Activated T-cell treated with anti-CD3 and anti-CD28 coated beads, Interleukin-2, amount 50 U/mL, for 1 hour (primary cell): ENCODE results near the gene BTBD1.
"Not testable (repeated sequence)": the region's sequence is repeated elsewhere in the genome, so short reads cannot be mapped to it uniquely, and the experiment has no call there.

Experiments used
- DNase-seq: peaks from one replicate; pipeline ENCODE4 v3.0.0-alpha.2; 2020

Gene BTBD1

DNA sequence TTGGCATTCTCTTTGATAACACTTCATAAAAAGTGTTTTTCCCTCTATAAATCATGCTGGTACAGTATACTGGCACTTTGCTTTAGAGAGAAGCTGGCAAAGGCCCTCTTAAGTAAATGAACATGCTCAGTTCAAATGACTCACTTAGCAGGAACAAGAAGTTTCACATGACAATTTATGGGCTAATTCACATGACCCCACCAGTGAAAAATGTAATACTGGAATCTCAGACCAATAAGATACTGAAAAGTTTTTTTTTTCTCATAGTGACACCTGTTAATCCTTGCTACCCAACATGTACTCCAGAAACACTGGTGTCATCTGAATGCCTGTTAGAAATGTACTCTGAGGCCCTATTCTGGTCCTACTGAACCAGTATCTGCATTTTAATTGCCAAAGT is 13.9 kb downstream of the BTBD1 start:
- no peak for DNase-seq

DNA sequence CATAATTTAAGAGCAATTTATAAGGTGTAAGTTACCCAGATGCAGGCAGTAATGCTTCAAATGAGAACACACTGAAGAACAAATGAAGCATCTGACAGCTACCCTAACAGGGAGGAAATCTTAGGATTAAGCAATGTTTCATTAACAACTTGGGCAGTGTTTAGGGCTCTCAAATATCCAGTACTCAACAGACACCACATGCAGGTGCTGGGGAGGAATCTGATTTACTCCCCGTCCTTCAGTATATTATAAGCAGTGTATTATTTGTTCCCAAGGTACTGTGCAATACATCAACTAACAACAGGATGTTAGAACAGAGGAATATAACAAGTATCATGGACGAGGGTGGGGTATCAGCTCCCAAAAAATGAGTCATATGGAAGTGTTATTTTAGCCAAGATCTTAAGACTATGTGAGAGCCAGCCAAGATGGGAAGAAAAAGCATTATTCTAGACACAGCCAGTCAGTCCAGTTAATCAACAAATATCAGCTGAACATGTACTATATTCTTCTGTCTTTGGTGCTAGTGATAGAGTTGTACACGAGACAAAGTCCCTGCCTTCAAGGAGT is 20.4 kb downstream of the BTBD1 start:
- no peak for DNase-seq

DNA sequence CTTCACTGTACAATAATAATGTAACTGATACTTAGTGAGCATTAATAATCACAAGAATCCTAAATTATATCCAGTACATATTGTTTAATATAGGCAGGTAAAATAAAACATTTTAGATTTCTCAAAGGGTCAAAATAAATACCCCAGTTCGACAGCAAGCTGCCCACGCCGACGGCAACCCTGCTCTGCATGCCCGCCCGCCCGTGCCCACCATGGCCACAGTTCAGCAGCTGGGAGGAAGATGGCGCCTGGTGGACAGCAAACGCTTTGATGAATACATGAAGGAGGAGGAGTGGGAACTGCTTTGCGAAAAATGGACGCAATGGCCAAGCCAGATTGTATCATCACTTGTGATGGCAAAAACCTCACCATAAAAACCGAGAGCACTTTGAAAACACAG is 22.9 kb downstream of the BTBD1 start:
- DNase-seq = no peak

DNA sequence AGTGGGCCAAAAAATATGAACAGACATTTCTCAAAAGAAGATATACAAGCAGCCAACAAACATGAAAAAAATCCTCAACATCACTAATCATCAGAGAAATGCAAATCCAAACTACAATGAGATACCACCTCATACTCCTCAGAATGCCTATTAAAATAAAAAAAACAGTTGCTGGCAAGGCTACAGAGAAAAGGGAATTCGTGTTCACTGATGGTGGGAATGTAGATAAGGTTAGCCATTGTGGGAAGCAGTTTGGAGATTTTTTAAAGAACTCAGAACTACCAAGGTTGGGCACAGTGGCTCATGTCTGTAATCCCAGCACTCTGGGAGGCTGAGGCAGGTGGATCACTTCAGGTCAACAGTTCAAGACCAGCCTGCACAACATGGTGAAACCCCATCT is 27.8 kb downstream of the BTBD1 start:
- DNase-seq = no peak

DNA sequence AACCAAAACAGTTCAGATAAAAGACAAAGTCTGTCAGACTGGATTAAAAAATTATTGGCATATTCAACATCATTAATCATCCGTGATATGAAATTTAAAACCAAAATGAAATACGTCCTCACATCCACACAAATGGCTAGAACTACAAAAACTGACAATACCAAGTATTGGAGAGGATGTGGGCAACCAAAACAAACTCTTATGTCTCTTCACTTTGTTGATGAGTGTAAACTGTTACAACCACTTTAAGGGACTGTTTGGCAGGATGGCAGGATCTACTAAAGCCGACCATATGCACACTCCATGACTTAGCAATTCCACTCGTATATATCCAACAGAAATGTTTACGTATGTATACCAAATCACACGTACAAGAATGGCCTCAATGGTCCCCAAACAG is 30.8 kb downstream of the BTBD1 start:
- DNase-seq = no peak

DNA sequence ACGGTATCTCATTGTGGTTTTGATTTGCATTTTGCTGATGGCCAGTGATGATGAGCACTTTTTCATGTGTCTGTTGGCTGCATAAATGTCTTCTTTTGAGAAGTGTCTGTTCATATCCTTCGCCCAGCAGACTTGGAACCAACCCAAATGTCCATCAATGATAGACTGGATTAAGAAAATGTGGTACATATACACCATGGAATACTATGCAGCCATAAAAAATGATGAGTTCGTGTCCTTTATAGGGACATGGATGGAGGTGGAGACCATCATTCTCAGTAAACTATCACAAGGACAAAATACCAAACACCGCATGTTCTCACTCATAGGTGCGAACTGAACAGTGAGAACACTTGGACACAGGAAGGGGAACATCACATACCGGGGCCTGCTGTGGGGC is 35.8 kb downstream of the BTBD1 start:
- not testable (repeated sequence) for DNase-seq

DNA sequence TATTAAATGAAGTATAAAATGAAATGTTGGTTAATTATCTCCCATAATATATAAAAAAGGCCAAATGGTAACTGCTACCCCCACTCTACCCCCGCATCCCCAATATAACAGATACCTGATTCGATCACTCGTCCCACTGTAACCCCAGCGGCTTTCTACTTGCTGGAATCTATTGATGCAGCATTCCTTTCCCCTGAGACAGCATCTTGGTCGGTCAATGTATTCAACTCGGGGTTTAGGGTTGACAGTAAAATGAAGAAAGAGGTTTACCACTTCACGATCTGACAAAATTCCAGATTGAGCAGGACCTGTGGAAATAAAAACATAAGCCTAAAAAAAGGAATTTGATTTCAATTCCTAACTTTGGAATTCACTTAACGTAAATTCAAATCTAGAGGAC is 37.0 kb downstream of the BTBD1 start:
- DNase-seq = no peak

DNA sequence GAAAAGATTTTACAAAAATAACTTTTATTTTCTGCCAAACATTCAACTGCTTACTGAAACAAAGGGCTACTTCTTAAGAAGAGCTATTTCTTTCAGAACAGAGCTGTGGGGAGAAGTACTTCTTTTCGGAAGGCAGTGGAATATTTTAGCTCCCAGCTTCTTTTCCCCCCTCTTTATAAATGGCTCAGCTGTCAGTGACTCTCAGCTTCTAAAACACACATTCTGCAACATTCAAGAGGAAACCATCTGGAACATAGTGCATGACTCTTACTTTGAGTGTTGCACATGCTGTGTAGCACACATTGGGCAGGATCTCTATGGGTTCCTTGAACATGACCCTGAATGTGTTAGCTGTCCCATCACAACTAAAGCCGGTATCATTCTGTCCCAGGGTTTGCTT is 48.6 kb downstream of the BTBD1 start:
- DNase-seq = no peak

DNA sequence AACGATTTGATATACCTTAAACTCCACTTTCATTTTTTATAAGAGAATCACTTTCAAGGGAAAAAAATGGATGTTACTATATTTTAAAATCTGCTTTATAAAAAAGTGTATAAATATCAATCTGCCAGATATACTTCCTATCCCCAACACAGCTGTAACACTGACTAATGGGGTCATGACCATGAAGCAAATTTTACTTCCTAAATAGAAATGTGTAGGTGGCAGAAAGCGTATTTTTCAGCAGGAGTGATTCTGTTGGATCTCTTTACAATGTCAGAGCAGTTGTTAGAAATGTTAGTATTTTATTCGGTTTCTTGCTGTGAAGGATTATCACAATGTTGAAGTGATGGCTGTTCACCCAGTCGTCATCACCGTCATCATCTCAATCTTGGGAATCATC is 50.1 kb downstream of the BTBD1 start:
- no peak for DNase-seq

DNA sequence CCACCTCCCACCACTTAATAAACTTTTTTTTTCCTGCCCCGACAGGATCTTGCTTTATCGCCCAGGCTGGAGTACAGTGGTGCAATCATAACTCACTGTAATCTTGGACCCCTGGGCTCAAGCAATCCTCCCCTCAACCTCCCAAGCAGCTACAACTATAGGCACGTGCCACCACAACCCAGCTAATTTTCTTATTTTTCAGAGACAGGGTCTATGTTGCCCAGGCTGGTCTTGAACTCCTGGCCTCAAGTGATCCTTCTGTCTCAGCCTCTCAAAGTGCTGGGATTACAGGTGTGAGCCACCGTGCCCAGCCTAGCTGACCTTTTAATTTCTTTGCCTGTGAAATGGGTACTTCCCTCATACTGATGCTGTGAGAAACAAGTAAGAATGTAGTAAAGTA is 51.7 kb downstream of the BTBD1 start:
- DNase-seq = no peak

DNA sequence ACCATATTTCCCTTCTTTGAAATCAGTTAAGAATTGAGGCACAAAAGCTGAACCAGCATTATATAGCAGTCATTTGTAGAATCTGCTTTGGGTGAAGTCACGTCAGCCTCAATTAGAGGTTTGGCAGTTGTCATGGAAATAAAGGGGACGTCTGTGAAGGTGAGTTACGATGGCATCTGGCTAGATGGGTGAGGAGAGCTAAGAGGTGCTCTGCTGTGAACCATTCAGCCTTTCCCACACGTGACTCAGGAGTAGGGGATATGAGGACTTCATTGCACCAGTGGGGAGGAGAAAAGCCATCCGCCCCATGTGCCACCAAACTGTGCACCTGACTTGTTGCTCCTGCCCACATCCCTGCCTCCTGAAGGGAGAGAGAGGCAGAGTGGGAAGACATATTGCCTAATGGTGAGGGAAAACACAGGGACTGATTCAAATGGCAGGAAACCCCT is 52.8 kb downstream of the BTBD1 start:
- no peak for DNase-seq

DNA sequence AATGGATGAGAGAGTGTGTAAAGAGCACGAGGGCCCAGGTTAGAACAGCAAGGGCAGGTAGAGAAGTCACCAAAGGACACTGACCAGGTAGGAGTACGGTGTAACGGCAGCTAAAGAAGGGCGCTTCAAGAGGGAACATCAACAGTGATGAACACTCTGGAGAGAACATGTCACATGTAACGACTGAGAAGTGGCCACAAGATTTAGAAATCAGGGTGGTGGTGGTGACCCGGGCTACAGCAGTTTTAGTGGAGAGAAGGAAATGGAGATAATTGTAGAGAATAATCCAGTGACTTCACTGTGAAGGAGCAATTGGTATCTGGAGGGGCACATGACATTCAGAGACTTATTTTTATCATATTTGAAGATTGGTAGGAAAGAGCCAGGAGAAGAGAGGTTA is 54.4 kb downstream of the BTBD1 start:
- DNase-seq = no peak

DNA sequence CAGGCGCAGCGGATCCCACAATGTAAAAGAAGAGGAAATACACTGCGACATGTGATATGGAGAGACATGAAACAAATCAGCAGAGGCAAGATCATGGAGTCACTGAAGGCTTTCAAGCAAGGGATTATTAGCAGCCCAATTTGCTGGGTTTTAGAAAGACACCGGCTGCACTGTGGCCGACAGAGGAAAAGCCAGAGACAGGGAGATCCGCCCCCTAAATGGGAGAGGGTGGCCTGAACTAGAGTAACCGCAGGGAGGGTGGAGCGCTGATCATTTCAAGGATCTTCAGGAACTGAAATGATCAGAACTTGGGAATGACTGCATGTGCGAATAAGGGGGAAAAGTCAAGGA is 55.0 kb downstream of the BTBD1 start:
- DNase-seq = no peak

DNA sequence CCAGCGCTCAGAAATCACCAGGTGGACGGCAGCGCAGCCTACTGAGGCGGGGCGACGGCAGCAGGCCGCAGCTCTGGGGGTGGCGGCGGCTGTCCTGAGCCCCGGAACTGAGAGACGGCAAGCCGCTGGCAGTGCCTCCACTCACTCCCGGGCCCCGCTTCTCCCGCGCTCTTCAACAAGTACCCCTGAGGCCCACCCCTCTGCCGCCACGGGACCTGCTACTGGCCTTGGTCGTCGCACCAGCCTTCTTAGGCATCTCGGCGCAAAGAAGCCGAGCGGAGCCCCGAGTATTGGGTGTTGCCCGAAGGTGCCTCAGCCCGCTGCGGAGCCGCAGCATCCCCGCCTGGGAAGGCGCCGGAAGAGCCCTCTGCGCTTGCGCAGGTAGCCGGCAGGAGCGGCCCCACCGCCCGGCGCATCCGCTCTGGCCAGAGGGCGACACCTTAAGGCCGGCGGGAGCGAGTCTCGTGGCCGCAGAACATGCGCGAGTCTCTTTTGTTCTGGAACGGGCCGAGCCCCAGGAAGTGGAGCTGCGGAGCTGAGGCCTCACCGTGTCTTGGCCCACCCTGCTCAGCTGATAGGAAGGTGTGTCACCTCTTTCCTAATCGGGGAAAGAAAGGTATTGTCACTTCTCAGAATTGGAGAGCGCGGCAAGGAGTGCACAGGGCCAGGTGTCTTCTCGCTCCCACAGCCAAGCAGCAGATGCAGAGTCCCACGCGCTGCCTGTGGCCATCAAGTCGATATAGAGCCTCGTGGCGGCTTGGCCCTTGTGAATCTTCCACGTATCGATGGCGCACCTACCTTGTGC is 55.6 kb downstream of the BTBD1 start, which contains the start of gene C15orf40:
Gene C15orf40, minus strand, starts transcription at position 369 of the 805 bp plus-strand sequence. Its CDS starts 32 bp downstream, at position 337.
- peak; percentile 87 for DNase-seq

DNA sequence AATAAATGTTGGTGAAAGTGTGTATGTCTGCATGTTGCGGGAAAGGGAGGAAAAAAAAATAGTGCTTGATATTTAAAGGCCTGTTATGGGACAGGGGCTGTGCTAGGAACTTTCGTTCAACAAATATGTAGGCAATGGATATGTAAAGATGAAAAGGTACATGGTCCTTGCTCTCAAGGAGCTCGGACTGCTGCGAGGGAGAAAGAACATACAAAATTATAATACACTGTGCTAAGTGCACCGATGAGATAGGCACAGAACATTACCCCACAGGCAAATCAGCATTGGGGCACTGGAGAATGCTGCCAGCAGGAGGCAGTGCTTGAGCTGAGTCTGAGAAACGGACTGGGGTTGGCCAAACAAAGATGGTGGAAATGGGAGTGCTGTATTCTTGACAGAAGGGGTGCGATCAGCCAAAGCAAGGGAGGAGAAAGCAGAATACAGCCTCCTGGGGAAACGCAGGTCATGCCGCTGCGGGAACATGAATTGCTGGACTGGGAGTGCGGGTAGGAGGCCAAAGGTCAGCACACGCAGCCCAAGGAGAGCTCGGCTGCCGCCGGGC is 56.3 kb downstream of the BTBD1 start:
- peak; percentile 80 for DNase-seq

DNA sequence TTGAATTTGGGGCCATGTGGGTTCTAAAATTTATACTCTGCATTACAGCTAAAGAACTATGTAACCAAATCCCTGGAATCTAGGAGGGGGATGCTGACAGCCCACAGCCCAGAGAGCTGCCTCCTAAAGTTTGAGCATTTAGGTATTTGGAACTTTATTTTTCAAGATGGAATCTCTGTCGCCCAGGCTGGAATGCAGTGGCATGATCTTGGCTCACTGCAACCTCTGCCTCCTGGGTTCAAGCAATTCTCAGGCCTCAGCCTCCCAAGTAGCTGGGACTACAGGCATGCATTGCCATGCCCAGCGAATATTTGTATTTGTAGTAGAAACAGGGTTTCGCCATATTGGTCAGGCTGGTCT is 66.4 kb downstream of the BTBD1 start:
- not testable (repeated sequence) for DNase-seq

DNA sequence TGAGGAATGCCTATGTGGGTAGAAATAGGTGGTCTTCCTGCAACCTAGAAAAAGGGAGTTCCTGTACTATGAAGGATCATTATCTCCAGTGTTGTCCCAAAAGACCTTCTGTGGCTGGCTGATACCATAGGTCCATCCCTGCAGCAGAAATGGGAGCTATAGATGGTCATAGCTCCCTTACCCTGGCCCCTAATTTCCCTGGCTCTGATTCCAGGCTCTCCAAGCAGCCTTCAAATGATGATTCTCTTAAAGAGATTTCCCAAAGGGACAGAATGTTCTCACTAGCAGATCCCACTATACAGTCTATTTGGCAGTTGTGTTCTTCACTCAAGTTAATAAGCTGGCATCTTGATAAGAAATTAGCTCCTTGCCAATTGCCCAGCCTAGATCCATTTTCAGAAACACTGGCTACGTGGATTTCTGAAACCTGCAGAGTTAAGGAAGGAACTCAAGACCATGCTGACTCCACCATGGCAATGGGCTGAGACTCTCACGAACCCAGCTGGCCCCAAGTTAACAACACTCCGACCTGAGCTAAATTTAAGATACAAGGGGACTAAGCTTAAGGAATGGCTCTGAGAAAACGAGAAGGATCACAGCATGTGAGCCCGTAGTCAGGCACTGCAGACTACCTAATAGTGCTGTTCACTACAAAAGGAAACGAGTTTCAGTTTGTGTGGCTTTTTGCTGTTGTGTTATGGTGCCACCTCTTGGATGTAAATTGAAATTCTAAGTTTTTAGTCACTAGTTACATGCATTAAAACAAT is 67.0 kb downstream of the BTBD1 start:
- DNase-seq = peak; percentile 27

DNA sequence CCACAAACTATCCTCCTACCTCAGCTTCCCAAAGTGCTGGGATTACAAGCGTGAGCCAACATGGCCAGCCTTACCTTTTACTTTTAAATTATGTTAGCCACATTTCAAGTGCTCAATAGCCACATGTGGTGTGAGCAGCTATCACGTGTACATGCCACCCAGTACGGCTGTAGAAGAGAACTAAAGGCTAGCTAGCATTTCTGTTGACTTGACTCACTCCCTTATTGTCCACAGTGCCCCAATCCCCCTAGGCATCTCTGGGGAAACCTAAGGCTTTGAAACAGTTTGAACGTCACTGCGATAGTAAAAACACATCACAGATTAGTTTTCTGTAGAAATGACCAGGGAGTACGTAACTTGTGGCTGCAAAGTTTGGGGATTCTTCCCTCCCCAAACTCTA is 67.6 kb downstream of the BTBD1 start:
- DNase-seq = no peak

DNA sequence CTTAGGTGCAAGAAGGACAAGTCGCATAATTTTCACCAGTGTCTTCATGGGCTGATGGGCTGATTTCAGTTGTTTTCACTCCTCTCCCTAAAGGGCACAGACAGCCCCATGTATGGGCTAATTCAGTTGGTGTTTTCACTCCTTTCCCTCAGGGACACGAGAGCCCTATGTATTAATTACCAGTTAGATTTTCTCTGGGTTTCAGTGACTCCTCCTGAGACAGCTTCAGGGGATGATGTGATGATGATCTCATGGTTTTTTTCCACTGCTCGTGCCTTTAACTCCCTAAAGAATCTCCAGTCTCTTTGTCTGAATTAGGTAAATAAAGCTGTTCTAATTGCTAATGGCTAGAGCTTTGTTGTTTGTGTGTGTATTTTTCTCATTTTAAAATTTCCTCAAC is 71.1 kb downstream of the BTBD1 start:
- DNase-seq = no peak

DNA sequence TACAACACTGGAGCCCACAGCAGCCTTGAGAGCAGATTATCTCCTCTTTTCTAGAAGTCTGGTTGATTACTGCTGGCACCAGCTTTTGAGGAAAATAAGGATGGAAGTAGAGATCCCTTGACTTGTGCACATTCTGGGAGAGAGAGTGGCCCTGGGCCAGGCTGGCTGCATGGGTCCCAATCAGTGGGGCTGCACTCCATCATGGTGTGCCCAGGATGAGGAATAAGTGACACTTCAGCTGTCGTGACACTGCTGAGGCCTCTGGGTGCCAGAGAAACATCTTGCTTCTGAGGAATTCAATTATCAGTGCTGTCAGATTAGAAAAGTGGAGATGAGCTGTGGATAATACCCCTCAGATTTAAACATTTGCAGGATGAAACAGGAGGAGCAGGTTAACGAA is 72.0 kb downstream of the BTBD1 start:
- DNase-seq = no peak

DNA sequence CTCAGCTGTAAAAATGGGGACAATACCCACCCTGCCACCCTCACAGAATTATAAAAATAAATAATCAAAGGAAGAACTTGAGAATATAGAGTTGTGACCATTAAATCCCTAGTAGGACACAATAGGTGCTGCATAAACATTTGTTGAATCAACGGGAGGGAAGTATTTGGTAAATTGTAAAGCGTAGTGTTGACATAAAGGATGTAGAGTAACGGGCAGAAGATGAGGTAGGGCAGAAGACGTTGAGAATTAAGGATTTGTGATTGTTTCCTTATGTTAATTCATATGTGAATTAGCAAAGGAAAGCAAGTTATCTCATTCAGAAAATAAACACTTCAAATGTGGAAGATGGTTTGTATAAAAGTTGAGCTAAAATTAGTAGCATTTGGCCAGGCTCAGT is 73.9 kb downstream of the BTBD1 start:
- DNase-seq = no peak

DNA sequence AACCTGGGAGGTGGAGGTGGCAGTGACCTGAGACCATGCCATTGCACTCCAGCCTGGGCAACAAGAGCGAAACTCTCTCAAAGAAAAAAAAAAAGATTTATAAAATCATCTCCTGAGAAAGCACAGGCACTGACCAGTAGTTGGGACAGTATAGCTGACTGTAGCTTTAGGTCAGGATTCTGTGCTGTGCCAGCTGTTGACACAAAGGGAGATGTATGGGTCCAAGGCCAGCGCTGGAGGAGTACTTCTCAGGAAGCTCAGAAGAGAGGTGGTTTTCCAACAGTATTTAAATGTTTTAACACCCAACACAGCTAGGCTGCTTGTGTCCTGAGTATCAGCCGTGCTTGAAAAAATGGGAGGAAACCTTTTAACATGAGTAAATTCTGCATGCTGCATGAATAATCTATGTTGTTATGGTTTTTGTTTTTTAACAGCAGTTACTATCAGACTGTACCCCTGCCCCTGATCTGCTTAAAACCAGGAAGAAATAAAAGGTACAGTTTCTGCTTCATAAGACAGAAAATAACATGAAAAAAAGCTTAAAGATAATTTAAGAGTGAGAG is 74.5 kb downstream of the BTBD1 start:
- DNase-seq = no peak

DNA sequence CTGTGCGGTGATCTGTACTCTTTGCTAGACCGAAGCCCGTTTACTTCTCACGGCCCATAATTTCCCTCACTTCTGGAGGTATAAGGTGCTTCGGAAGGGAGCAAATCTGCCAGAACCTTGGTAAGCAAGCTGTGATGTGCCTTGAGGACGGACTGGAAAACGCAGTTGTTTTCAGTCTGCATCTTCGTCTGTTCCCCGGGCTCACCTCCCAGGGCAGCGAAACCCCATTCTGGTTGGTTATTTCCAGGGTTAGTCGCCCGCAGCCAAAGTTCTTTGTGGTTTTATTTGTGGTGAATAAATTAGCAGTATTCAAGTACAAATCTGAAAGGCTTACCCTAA is 80.6 kb downstream of the BTBD1 start:
- no peak for DNase-seq
